Amygdala (tissue), 56 donors: ENCODE data around the gene CAPN9.
"Not testable (repeated sequence)": the region's sequence is repeated elsewhere in the genome, so short reads cannot be mapped to it uniquely, and the experiment has no call there.

ENCODE experiments used
- DNase-seq, 56 donors: peaks; one replicate each; lab custom pipeline; 2025; lab: John Stamatoyannopoulos, UW

CAPN9 gene

GRCh38 chr1:230766318-230766717 is 19.1 kb downstream of the CAPN9 start:
- no peak for DNase-seq

DNA sequence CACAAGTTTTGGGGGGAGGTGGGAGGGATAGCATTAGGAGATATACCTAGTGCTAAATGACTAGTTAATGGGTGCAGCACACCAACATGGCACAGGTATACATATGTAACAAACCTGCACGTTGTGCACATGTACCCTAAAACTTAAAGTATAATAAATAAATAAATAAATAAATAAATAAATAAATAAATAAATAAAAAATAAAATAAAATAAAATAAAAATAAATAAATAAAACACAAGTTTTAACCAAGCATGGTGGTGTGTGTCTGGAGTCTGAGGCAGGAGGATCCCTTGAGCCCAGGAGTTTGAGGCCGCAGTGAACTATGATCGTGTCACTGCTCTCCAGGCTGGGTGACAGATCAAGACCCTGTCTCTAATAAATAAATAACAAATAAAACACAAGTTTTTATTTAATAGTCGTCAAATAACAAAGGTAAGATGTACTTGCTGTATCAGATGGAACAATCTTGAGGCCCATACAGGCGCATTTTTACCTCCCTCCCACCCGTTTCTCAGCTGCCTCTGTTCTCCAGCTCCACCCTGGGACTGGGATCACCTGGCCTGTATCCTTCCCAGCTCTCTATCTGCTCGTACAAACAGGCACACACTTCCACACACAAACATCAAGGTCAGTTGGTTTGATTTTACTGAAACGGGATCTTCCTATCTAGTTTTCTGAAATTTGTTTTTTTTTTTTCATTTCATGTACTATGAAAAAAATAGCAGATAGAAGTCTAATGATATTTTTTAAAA is 20.8 kb downstream of the CAPN9 start:
- not testable (repeated sequence) for DNase-seq

GRCh38 chr1:230768903-230769570 is 21.8 kb downstream of the CAPN9 start:
- DNase-seq, result no peak

GRCh38 chr1:230770317-230770716 is 23.1 kb downstream of the CAPN9 start:
- no peak for DNase-seq

- no peak for DNase-seq
Observed at GRCh38 chr1:230771773-230772354, 24.7 kb downstream of the CAPN9 start.

DNA sequence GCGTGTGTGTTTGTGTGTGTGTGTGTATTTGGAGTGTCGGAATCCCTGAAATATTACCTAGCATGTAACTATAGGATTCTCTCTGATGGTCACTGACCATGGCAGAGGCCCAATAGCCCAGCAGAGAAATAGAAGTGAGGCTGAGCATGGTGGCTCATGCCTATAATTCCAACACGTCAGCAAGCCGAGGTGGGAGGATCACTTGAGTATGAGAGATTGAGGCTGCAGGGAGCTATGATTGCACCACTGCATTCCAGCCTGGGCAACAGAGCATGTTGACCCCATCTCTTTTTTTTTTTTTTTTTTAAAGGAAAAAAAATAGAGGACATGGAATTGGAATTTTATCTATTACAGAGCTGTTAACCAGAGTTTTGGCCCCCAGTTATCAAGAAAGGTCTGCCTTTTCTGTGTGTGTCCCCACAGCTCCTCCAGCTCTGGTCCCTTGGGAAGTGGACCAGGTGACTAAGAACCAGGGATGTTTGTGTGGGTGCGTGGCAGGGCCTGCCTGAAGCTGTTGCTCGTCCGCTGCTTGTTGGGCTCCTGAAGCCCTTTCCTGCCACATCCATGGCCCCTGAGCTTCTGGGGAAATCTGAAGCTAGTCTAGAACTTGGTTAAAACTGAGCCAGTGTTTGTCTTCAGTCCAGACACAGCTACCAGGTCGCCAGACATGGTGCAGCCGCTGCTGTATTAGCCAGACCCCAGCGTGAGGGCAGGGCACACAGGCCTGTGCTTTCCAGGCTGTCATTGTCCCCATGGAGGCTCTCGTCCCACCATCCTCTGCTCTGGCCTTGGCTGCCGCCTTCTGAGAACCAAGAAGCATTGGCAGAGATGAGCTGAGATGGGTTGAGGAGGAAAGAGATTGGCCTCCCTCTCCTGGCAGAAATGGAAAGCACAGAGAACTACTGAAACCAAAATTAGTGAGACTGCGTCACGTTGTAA is 25.5 kb downstream of the CAPN9 start:
- DNase-seq, result peak in 53 of 56 donors; percentile 13 to 88 (median 64)

DNA sequence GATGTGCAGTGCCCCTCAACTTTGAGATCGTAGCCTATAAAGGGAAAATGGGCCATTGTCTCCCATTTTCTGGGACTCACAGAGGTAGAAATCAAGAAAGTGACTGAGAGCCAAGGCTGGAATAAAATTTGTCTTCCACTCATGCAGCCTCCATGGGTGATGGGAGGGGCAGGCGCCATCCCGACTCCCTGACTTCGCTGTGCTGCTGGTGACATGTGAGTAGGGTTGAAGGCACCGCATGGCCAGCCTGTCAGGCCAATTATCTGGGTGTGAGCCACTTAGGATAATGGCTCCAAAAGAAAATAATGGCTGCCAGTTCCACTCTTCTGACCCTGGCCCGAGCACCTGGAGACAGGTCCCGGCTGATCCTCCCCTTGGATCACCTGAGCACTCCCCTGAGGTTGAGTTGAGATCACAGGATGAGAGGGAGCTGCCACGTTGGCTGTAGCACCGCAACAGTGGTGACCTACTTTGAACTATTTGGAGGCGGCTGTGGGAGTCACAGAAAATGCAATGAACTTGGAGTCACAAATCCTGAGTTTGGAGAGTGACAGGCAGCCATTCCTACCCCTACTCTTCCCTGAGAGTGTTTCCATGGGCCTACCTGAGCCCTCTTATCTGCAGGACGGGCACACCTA is 26.3 kb downstream of the CAPN9 start:
- DNase-seq, result peak in 1 of 56 donors; percentile 55

- DNase-seq, result no peak
Observed at GRCh38 chr1:230778916-230779590, 31.9 kb downstream of the CAPN9 start.

DNA sequence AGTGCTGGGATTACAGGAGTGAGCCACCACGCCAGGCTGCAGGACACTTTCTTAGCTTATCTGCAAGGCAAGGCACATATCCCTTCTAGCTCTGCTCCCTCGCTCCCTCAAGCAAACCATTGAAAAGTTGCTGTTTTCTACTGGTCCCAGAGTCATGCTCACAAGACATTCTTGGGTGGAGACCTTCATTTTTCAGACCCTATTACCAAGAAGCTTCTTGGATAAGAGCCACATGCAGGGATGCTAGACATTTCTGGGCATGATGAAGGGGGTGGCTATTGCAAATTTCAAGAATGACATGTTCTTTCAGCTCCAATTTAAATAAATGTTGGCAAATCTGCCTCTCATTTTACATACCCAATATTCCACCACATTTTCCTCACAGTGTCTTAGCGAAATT is 33.9 kb downstream of the CAPN9 start:
- no peak for DNase-seq

- peak in 1 of 56 donors; percentile 9 for DNase-seq
Observed at GRCh38 chr1:230781594-230781993, 34.4 kb downstream of the CAPN9 start.

DNA sequence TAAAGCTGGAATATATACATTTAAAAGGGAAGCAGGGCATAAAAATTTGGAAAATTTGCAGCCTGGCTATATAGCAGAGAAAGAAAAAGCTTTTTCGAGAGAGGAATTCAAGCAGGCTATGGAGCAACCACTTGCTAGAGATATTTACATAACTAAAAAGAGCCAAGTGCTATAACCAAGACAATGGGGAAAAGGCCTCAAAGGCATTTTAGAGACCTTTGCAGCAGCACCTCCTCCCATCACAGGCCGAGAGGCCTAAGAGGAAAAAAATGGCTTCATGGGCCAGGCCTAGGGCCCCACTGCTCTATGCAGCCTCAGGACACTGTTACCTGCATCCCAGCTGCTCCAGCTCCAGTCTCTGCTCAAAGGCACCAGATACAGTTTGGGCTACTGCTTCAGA is 37.0 kb downstream of the CAPN9 start:
- no peak for DNase-seq

DNA sequence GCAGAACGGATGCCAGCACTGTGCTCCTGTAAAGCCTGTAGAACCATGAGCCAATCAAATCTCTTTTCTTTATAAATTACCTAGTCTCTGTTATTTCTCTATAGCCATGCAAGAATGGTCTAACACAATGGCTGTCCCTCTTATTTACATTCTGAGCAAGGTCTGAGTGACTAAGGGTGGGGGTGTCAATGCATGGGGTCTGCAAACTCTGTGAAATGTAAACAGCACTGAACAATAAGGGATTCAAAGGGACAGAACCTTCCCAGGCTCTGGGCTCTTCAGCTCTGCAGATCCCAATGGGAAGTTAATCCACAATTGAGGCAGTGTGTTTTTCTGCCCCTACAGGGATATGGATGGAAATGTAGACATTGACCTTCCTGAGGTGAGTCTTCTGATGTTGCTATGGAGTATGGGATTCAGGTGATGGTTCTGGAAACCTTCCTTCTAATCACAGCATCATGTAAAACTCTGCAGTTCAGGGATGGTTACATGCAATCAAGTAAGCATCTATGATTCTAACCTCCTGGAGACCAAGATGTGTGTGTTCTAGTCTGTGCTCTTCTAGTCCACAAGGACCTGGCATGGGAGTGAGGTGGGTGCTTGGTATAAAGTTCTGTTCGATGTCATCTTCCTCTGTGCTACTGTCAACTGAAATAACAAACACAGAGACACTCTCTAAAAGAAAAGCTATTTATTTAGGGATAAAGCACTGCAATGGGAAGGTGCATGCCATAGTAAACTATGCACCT is 38.6 kb downstream of the CAPN9 start:
- no peak for DNase-seq

DNA sequence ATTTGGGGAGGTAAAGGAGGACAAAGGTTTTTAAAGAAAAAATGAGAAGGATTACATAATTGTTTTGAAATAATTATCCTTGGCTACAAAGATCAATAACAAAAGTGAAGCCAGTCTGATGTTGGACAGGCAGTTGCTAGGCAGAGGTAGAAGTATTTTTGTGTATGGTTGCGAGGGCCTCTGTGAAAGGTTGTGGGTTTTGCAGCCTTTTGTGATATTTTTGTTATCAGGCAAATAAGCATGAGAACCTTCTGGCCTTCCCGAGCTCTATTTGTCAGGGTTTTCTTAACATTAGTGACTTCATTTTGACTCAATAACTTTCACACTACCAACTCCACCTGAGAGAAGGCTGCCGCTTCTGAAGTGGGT is 39.2 kb downstream of the CAPN9 start:
- DNase-seq, result no peak

DNA sequence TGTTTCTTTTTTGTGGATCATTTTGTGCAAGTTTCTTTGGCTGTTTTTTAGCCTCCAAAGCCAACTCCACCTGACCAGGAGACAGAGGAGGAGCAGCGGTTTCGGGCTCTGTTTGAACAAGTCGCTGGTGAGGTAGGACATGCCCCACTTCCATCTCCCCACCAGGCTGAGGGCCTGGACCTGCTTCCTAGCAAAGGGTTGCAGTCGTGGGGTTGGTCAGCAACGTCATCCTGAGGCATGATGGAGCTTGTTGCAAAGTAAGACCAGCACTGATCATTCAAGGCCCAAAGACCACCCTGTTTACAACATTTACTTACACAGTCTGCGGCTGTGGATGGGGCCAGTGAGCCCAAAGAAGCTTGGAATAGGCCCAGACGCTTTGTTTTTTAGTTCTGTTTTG is 40.3 kb downstream of the CAPN9 start:
- DNase-seq, result no peak

GRCh38 chr1:230788561-230789275 is 41.5 kb downstream of the CAPN9 start:
- DNase-seq, result no peak

DNA sequence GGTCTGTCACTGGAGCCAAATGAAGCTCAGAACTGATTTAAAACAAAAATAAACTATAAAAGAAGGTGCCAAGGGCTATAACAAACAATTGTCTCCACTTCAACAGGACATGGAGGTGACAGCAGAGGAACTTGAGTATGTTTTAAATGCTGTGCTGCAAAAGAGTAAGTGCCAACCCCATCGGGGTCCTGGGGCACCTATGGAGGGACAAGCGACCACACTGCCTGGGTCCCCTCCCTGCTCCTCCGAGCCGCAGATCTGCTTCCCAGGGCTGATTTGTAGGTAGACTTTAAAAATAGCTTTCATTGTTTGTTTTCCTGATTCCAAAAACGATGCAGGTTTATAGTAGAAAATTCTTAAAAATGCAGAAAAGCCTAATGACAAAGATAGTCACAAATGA is 42.8 kb downstream of the CAPN9 start:
- no peak for DNase-seq

DNA sequence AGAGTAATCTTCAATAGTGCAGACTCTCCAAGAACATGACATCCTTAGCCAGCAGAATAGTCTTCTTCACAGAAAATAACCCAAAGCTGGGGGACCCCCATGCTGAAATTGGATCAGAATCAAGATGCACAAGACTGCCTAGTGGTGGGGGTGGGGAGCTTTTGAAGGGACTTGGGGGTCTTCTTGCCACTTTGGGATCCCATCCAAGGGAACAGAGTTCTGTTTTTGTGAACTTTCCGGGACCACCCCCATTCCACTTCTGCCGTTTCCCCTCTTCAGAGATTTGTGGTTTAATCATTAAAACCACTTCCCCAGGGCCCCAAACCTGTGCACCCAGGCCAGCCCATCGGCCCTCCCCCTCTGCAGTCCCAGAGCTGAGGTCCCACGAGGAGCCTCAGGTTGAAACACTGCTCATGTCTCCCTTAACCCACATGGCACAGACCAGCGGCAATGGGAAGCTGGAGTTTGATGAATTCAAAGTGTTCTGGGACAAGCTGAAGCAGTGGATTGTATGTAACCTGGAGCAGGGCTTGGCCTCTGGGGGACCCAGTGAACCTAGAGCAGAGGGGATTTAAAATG is 44.9 kb downstream of the CAPN9 start:
- DNase-seq, result no peak
